Stimulated activated CD4-positive, alpha-beta T cell treated with anti-CD3 and anti-CD28 coated beads, Interleukin-4, amount 100 ng/mL, for 24 hours (primary cell): ENCODE results near the gene MVB12B.
"Not testable (repeated sequence)": the region's sequence is repeated elsewhere in the genome, so short reads cannot be mapped to it uniquely, and the experiment has no call there.

Experiments used
- DNase-seq: peaks from one replicate; pipeline ENCODE4 v3.0.0-alpha.2; 2020

MVB12B gene

GRCh38 chr9:126526218-126527108, 199.8 kb downstream of the MVB12B start:
- no peak for DNase-seq

- DNase-seq, result no peak
These were observed 200.6 kb downstream of the MVB12B start for GRCh38 chr9:126527109-126527825.

DNA sequence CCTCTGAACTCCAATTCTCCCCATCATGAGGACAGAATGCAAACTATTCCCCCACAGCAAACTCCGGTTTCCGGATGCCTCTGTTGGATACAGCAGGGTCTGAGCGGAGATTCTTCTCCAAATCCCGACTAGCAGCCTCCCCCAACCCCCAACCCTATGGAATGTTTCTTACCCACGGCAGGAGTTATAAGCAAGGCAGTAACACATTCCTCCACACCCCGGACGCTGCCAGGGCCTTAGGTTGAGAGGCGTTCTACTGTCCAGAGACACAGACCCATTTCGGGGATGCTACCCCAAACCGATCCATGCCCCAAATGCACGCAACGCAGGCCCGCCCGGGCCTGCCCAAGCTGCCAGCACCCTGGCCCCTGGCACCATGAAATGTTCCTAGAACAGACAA, 201.5 kb downstream of the MVB12B start:
- no peak for DNase-seq

GRCh38 chr9:126528915-126529314, 202.3 kb downstream of the MVB12B start:
- DNase-seq, result no peak

GRCh38 chr9:126531035-126531571, 204.5 kb downstream of the MVB12B start:
- no peak for DNase-seq

- no peak for DNase-seq
These were observed 205.0 kb downstream of the MVB12B start for GRCh38 chr9:126531591-126531990.

- no peak for DNase-seq
These were observed 205.4 kb downstream of the MVB12B start for GRCh38 chr9:126532019-126532462.

DNA sequence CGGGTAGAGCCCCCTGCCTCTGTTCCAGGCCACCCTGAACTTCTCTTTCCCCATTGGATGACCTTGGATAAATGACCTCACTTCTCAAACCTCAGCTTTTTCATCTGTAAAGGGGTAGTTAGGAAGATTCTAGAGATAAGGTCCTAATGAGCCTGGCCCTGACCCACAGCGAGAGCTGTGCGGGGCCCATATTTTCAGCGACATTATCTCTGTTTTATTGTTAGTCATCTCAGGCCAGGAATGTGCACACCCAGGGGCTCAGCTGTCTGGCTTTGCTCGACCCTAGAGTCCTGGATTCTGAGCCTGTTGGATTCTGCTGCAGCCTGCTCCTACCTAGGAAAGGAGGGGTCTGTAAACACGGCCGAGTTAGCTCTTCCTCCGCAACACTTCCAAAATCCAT, 205.9 kb downstream of the MVB12B start:
- DNase-seq, result no peak

DNA sequence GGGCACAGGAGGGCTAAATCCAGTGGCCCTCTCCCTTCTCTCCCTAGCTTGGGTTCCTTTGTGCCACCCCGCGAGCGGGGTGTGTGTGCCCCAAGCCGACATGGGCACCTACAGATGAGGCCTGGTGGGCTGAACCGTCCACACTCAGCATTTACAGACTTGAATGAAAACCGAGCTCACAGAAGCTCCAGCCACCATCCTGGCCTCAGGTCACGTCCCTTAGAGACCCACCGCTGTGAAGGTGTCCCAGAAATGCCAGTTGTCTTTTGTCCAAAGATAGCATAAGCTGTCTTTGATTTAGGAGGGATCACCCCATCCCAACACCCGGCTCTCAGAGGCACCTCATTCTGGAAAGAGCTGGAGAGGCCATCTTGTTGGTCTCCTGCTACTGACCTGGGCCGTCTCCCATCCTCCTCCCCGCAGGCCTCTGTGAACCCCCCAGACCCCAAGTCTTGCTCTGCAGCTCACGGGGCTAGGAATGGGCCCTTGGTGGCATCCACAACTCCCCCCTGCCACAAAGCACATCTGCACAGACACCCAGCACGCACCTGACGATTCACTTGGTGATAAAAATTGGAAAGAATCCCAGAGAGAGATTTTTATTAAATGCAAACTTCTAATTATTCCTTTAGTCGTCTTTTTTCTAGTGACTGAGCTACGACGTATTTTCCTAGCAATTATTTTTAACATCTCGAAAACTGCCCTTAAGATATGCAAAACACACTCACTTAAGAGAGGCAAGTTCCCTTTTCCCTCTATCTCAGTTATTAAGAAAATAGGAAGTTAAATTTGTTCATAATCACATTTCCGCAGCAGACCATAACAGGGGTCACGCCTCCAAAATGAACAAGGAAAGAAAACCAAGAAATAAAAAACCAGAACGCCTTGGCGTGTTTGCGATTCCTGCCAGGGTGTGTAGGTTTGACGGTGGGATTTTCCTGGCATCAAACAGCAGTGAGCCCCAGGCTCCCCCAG, 206.6 kb downstream of the MVB12B start:
- DNase-seq, result no peak

- no peak for DNase-seq
These were observed 207.3 kb downstream of the MVB12B start for GRCh38 chr9:126533926-126534310.

DNA sequence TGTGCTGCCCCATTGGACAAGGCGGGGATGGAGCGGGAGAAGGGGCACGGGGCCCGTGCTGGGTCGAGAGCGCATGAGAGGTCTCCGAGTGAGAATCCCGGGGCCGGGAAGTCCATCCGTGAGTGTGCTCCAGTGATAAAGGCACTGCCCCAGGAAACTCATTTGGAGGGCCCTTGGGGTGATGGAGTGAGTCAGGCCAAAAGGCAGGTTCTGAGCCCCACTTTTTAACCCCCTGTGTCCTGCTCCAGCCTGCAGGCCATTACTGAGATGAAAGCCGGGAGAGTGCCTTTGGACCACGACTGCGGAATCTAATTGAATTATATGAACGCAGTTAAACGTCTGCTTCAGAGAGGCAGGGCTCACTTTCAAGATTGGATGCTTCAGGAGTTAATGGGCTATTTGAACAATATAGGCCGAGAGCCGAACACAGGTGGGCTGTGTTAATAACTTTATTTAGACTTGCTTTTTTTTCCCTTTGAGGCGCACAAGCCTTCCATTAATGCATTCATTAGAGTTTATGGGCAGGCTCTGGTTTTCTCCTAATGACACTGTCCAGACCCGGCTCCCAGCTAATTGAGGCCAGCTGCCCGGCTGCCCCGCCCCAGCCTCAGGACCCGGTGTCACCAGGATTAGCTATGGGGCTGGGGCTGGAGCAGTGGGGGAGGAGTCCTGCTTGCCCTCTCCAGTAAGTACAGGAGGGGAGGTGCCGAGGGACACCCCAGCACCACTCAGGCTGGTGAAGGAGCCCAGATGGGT, 208.0 kb downstream of the MVB12B start:
- no peak for DNase-seq

DNA sequence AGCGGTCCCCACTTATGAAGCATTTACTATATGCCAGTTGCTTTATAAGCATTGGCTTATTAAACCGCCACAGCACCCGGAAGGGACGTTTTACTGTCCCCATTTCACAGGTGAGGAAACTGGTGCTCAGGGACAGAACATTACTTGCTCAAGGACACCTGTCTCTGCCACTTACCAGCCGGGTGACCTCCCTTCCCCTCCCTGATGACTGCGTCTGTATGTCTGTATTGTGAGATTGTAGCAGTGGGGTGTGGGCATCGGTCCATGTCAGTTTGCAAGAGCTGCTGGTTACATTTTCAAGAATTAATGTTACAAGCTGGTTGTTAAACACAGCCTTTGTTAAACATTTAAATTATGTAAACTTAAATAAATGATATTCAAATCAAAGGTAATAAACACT, 209.5 kb downstream of the MVB12B start:
- no peak for DNase-seq

DNA sequence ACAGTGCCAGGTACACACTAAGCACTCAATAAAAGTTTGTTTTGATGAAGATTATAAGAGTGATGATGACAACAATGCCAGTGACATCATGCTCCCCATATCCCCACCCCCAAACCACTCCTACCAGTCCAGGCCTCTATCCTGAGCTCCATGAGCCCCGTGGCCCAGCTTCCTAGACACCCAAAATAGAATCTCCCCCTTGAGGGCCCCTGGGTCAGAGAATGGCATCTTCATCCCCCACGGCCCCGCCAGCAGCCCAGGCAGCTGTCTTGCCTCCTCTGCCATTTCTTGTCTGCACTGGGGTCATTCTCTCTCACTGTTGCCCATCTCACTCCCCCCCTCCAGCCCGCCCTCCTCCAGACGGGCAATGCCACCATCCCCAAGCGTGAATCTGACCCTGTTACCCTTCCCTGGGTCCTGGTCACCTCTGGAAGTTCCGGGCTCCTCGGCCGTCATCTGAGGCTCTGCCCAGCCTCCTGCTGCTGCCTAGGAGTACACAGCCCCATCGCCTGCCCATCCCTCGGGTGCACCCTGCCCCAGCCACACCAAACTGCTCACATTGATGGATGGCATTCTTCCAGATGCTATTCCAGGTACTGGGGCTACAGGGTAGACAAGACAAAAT, 210.3 kb downstream of the MVB12B start:
- no peak for DNase-seq

- no peak for DNase-seq
These were observed 211.9 kb downstream of the MVB12B start for GRCh38 chr9:126538550-126538949.

DNA sequence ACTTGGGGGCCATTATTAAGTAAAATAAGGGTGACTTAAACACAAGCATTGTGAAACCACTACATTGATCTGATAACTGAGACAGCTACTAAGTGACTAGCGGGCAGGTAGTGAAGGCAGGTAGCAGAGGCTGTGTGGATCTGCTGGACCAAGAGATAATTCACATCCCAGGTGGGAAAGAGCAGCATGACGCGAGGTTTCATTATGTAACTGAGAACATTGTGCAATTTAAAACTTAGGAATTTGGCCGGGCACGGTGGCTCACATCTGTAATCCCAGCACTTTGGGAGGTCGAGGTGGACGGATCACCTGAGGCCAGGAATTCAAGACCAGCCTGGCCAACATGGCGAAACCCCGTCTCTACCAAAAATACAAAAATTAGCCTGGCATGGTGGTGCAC, 213.8 kb downstream of the MVB12B start:
- not testable (repeated sequence) for DNase-seq

DNA sequence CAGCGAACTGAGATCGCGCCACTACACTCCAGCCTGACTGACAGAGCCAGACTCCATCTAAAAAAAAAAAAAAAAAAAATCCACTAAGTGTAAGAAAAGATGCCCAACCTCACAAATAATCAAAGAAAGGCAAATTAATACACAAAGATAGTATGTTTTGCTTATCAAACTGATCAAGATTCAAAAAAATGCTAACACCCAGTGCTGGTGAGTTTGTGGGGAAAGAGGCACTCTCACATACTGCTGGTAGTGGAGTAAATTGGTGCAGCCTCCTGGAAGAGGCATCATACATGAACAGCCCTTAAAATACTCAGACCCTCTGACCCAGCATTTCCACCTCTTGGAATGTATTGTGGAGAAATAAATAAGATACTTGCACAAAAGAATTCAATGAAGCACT, 216.9 kb downstream of the MVB12B start:
- DNase-seq, result no peak

- no peak for DNase-seq
These were observed 218.5 kb downstream of the MVB12B start for GRCh38 chr9:126545106-126545505.

DNA sequence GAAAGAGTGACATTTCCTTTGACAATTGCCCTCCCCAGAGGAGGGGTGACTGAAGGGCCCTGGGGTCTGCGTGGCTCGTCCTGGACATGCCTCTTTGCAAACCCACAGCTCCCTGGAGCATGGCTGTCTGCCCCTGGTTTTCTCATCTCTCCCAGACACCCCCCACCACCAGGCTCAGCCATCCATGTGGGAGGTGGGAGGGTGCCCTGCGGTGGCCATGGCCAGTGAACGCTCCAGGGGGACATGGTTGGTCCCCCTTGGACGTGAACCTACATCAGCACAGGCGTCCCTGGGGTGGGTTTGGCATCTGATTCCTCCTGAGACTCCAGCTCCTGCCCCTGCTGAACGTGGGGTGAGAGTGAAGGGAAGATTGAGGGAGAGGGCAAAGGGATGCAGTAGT, 219.4 kb downstream of the MVB12B start:
- DNase-seq, result no peak

DNA sequence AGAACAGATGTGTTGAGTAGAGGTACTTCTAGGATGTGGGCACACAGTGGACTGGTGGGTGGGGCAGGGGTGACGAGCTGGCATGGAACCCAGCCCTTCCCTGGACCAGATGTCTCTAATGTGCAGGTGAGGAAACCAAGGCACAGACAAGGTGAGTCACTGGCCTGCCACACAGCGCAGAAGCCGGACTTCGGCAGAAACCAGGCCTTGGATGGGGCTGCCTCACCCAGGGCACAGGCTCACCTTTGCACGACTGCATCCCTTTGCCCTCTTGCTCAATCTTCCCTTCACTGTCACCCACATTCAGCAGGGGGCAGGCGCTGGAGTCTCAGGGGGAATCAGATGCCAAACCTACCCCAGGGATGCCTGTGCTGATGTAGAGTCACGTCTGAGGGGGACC, 221.7 kb downstream of the MVB12B start:
- DNase-seq, result no peak

GRCh38 chr9:126549246-126550006, 222.8 kb downstream of the MVB12B start:
- no peak for DNase-seq

- DNase-seq, result no peak
These were observed 224.3 kb downstream of the MVB12B start for GRCh38 chr9:126550891-126551351.
